Measurements from ENCODE around the gene CLEC2L.
"Not testable (repeated sequence)": the region's sequence is repeated elsewhere in the genome, so short reads cannot be mapped to it uniquely, and the experiment has no call there.

CLEC2L gene

GRCh38 chr7:139523968-139524815 is 707 bp downstream of the CLEC2L start:
- no peak for DNase-seq

GRCh38 chr7:139525239-139525638 is 1.8 kb downstream of the CLEC2L start:
- no peak for DNase-seq

- no peak for DNase-seq
These were observed 2.3 kb downstream of the CLEC2L start for GRCh38 chr7:139525750-139526149.

- no peak for DNase-seq
These were observed 3.4 kb downstream of the CLEC2L start for GRCh38 chr7:139526578-139527544.

- DNase-seq = no peak
These were observed 7.6 kb downstream of the CLEC2L start for GRCh38 chr7:139531094-139531493.

GRCh38 chr7:139532636-139533155 is 9.2 kb downstream of the CLEC2L start:
- DNase-seq = no peak

GRCh38 chr7:139534096-139534495 is 10.6 kb downstream of the CLEC2L start:
- no peak for DNase-seq

GRCh38 chr7:139534966-139535651 is 11.6 kb downstream of the CLEC2L start:
- DNase-seq = no peak

- no peak for DNase-seq
These were observed 12.7 kb downstream of the CLEC2L start for GRCh38 chr7:139536152-139536551.

GRCh38 chr7:139538881-139539635 is 15.6 kb downstream of the CLEC2L start:
- DNase-seq = peak; percentile 72

GRCh38 chr7:139540203-139540602 is 16.7 kb downstream of the CLEC2L start:
- DNase-seq = no peak

- DNase-seq = no peak
These were observed 18.3 kb downstream of the CLEC2L start for GRCh38 chr7:139541600-139542307.

- DNase-seq = no peak
These were observed 19.0 kb downstream of the CLEC2L start for GRCh38 chr7:139542308-139543151.

- no peak for DNase-seq
These were observed 20.5 kb downstream of the CLEC2L start for GRCh38 chr7:139543801-139544603.

GRCh38 chr7:139544645-139545044 is 21.2 kb downstream of the CLEC2L start:
- DNase-seq = no peak

GRCh38 chr7:139548302-139549028 is 25.0 kb downstream of the CLEC2L start:
- DNase-seq = no peak

- DNase-seq = not testable (repeated sequence)
These were observed 30.7 kb downstream of the CLEC2L start for GRCh38 chr7:139553991-139554700.
